ENCODE data around the gene SLC24A3.

- TF ChIP-seq CTCF (IDR thresholded peaks at IDR 0.05) (no peak), POLR2A (IDR thresholded peaks at IDR 0.05) (no peak), POLR2AphosphoS5 (IDR thresholded peaks at IDR 0.05) (no peak)
Observed at GRCh38 chr20:19478320-19478895, 266.0 kb downstream of the SLC24A3 start.

Measured in sigmoid colon (tissue), 4 donors.